GM12878 (cell line): ENCODE results near the gene ABCC9. TPM values are rescaled to one million over a fixed set of nuclear protein-coding genes. Genes with fewer than 3 reads are reported as not detected.

Source experiments
- ATAC-seq: fragments of 200-7000 bp; cut with Tn5 transposase; 3 replicates; pipeline ENCODE4 v1.9.1; 2020; ENCODE audit warnings: mild to moderate bottlenecking, moderate library complexity
- BruUV-seq: library from RNA; stranded (reverse); fragments of 400-500 nt; replicated peaks from 2 replicates; lab custom pipeline; 2021; lab: Mats Ljungman, UMichigan
- CTCF ChIA-PET: fragments of 300-600 bp; sonication (Branson Sonifier 250); formaldehyde crosslinking; extraction: SDS; loops from one replicate; lab custom pipeline; 2021; ENCODE audit warnings: inconsistent platforms; lab: Yijun Ruan, JAX
- POLR2A ChIA-PET: fragments of 350-600 bp; formaldehyde crosslinking; extraction: SDS; loops from one replicate; lab custom pipeline; 2021; ENCODE audit warnings: inconsistent platforms; lab: Charles Lee
- RAD21 ChIA-PET: fragments of 300-600 bp; sonication (Branson Sonifier 250); formaldehyde crosslinking; loops from one replicate; lab custom pipeline; 2023; ENCODE audit warnings: antibody characterized with exemption; ENCODE audit not compliant: unreplicated experiment; lab: Charles Lee
- SMC1A ChIA-PET: fragments of 300-600 bp; sonication (Branson Sonifier 250); formaldehyde crosslinking; loops from one replicate; lab custom pipeline; 2023; ENCODE audit not compliant: unreplicated experiment, uncharacterized antibody; lab: Charles Lee
- DNase-seq: peaks from one replicate; pipeline ENCODE4 v3.0.0-alpha.2; 2011; ENCODE audit warnings: low read depth, low spot score
- FAIRE-seq: peaks from 3 replicates; lab custom pipeline; 2011; peaks lifted over from hg19 to GRCh38; lab: Jason Lieb, UNC
- H2AFZ ChIP-seq: 2 replicates; pipeline ENCODE4 v1.6.0; 2011; ENCODE audit warnings: low read depth, low read length, control low read depth; ENCODE audit not compliant: control insufficient read depth
- H3K27ac ChIP-seq: 2 replicates; pipeline ENCODE4 v1.5.1; 2011; ENCODE audit warnings: control low read depth; ENCODE audit not compliant: control insufficient read depth, insufficient read depth
- H3K27me3 ChIP-seq, 2 experiments: replicated peaks in 1 of 2; 2 replicates each; pipeline versions ENCODE4 v1.6.0 to v1.6.1; 2011; ENCODE audit warnings: low read length in 1 of 2; ENCODE audit not compliant: control insufficient read depth in 2 of 2, insufficient read depth in 2 of 2
- H3K36me3 ChIP-seq, 2 experiments: 2 replicates each; pipeline ENCODE4 v1.5.1; 2011; ENCODE audit warnings: low read length in 1 of 2; ENCODE audit not compliant: control insufficient read depth in 2 of 2, insufficient read depth in 2 of 2
- H3K4me1 ChIP-seq: 2 replicates; pipeline ENCODE4 v1.6.1; 2011; ENCODE audit warnings: mild to moderate bottlenecking, low read length, moderate library complexity, mixed read lengths; ENCODE audit not compliant: control insufficient read depth, insufficient read depth
- H3K4me2 ChIP-seq: 2 replicates; pipeline ENCODE4 v1.6.0; 2011; ENCODE audit warnings: control low read depth; ENCODE audit not compliant: control insufficient read depth, insufficient read depth
- H3K4me3 ChIP-seq: fragments of 200-600 bp; sonication (generic); 2 replicates; pipeline ENCODE4 v1.5.1; 2016
- H3K79me2 ChIP-seq: 2 replicates; pipeline ENCODE4 v1.6.0; 2011; ENCODE audit warnings: low read length; ENCODE audit not compliant: control insufficient read depth, insufficient read depth
- H3K9ac ChIP-seq: 2 replicates; pipeline ENCODE4 v1.8.0; 2011; ENCODE audit warnings: low read length, control low read depth, mixed read lengths; ENCODE audit not compliant: control insufficient read depth, insufficient read depth
- H3K9me3 ChIP-seq: replicated peaks from 3 replicates; pipeline ENCODE4 v1.5.1; 2011; ENCODE audit warnings: mild to moderate bottlenecking, low read length; ENCODE audit not compliant: control insufficient read depth, insufficient read depth
- H4K20me1 ChIP-seq: 2 replicates; pipeline ENCODE4 v1.6.0; 2011; ENCODE audit not compliant: control insufficient read depth, insufficient read depth
- CBX3 ChIP-seq: fragments of 200-600 bp; sonication (generic); IDR thresholded peaks from 2 replicates; pipeline ENCODE4 v1.6.1; 2016; ENCODE audit warnings: low read depth, borderline replicate concordance
- EGR1 ChIP-seq, 2 experiments: IDR thresholded peaks; 1 replicate in 1 of 2; 2 replicates in 1 of 2; pipeline ENCODE4 v1.6.1; 2011 to 2012; ENCODE audit warnings: low read depth in 2 of 2, low read length in 2 of 2, borderline replicate concordance in 1 of 2, mild to moderate bottlenecking in 1 of 2, moderate library complexity in 1 of 2
- IRF5 ChIP-seq: fragments of 450-650 bp; IDR thresholded peaks from 2 replicates; pipeline ENCODE4 v1.6.1; 2017; ENCODE audit warnings: borderline replicate concordance
- MAX ChIP-seq: IDR thresholded peaks from 2 replicates; pipeline ENCODE4 v1.6.1; 2012; ENCODE audit warnings: low read depth, low read length, improper control_type of control experiment
- MEF2A ChIP-seq: IDR thresholded peaks from 2 replicates; pipeline ENCODE4 v1.6.1; 2011; ENCODE audit warnings: low read depth, mild to moderate bottlenecking, low read length, moderate library complexity; ENCODE audit not compliant: insufficient read depth
- MXI1 ChIP-seq: fragments of 150-350 bp; IDR thresholded peaks from 2 replicates; pipeline ENCODE4 v1.6.1; 2011; ENCODE audit warnings: low read depth, mild to moderate bottlenecking, inconsistent platforms, low read length, improper control_type of control experiment
- NR2C2 ChIP-seq: IDR thresholded peaks from 2 replicates; pipeline ENCODE4 v1.6.1; 2011; ENCODE audit warnings: borderline replicate concordance, low read depth; ENCODE audit not compliant: control insufficient read depth, insufficient read length
- POLR2AphosphoS5 ChIP-seq: IDR thresholded peaks from 2 replicates; pipeline ENCODE4 v1.6.1; 2011; ENCODE audit warnings: mild to moderate bottlenecking, low read length, inconsistent platforms
- PRDM15 ChIP-seq: fragments of 450-650 bp; formaldehyde crosslinking; IDR thresholded peaks from 2 replicates; pipeline ENCODE4 v1.4.0; 2020; ENCODE audit warnings: mild to moderate bottlenecking, moderate library complexity
- REST ChIP-seq: IDR thresholded peaks from 2 replicates; pipeline ENCODE4 v1.6.1; 2012; ENCODE audit warnings: mild to moderate bottlenecking, low read depth, low read length
- RFX5 ChIP-seq: IDR thresholded peaks from 2 replicates; pipeline ENCODE4 v1.6.1; 2011; ENCODE audit warnings: low read depth, low read length, improper control_type of control experiment
- SIN3A ChIP-seq: IDR thresholded peaks from 2 replicates; pipeline ENCODE4 v1.6.1; 2012; ENCODE audit warnings: low read depth, low read length, improper control_type of control experiment
- SMARCA5 ChIP-seq: fragments of 450-650 bp; IDR thresholded peaks from 2 replicates; pipeline ENCODE4 v1.6.1; 2017; ENCODE audit warnings: mild to moderate bottlenecking
- SPI1 ChIP-seq: IDR thresholded peaks from 2 replicates; pipeline ENCODE4 v1.6.1; 2011; ENCODE audit warnings: low read depth, mild to moderate bottlenecking, low read length, moderate library complexity, borderline replicate concordance; ENCODE audit not compliant: insufficient read depth
- SREBF2 ChIP-seq: IDR thresholded peaks from 2 replicates; pipeline ENCODE4 v1.6.1; 2012; ENCODE audit warnings: mild to moderate bottlenecking, low read length
- TAF1 ChIP-seq: IDR thresholded peaks from 2 replicates; pipeline ENCODE4 v1.6.1; 2011; ENCODE audit warnings: mild to moderate bottlenecking, low read depth, low read length, borderline replicate concordance
- ZNF384 ChIP-seq: IDR thresholded peaks from 2 replicates; pipeline ENCODE4 v1.6.1; 2012; ENCODE audit warnings: low read depth, mild to moderate bottlenecking, low read length, improper control_type of control experiment, borderline replicate concordance
- in situ Hi-C: fragments of 300-500 bp; cut with MboI; formaldehyde crosslinking; loops from 9 replicates; pipeline ENCODE4 v1.14.3; 2018; ENCODE audit warnings: mixed read lengths
- intact Hi-C: fragments of 100-400 bp; cut with micrococcal nuclease; formaldehyde crosslinking; loops from one replicate; pipeline ENCODE4 v1.14.2; 2022; ENCODE audit not compliant: unreplicated experiment
- polyA plus RNA-seq, 11 experiments: library from polyadenylated mRNA; depleted of rRNA in 4 of 11; unstranded in 6 of 11; stranded (reverse) in 5 of 11; fragments of >200 nt; fragmentation: Nextera tagmentation in 4 of 11; fragmentation: Illumina TruSeq in 1 of 11; extraction: Ambion mirVana in 4 of 11; extraction: Trizol in 1 of 11; gene quantifications; 1 replicate in 1 of 11; 2 replicates in 10 of 11; pipeline versions ENCODE4 v1.2.1 to v1.2.3, GENCODE V29; 2011 to 2016; ENCODE audit warnings: inconsistent platforms in 2 of 11, missing spikeins in 2 of 11, low read depth in 1 of 11
- total RNA-seq, 4 experiments: library from RNA; depleted of rRNA in 3 of 4; stranded (reverse); fragments of >200 nt in 3 of 4; fragmentation: Illumina TruSeq in 1 of 4; extraction: Trizol in 1 of 4; gene quantifications; 2 replicates each; pipeline versions ENCODE4 v1.2.1 to v1.2.3, GENCODE V29; 2013 to 2021

Gene ABCC9
- total and polyA plus RNA-seq, 10 of the 15 experiments (the other 5 are each of a cell fraction or from before 2014, with no cell fraction given): under 0.01 to 0.10 (median 0.04) TPM; not detected in 2

- H3K79me2 ChIP-seq: no peaks in the 10 kb centered on the region
- CTCF ChIA-PET: interaction anchor here (0.6 to 1.0 kb wide), 2 partner anchors 12 to 17 kb away, joined by 4 read pairs; no protein-coding TSS in a partner anchor
- H3K36me3 ChIP-seq: no peaks in the 10 kb centered on the region
- H4K20me1 ChIP-seq: no peaks in the 10 kb centered on the region
- no peaks in the 10 kb centered on the region for H3K4me1 ChIP-seq
- FAIRE-seq (no peak), DNase-seq (no peak), ATAC-seq (no peak)
- intact Hi-C loops (no loop called here), in situ Hi-C loops (no loop called here)
- H3K9ac ChIP-seq: no peak overlapping the region
- H3K27me3 ChIP-seq: no peaks in the 10 kb centered on the region
- RAD21 ChIA-PET: no interaction called here
- no peaks in the 10 kb centered on the region for H3K9me3 ChIP-seq
- SMC1A ChIA-PET: no interaction called here
- no TSS peak for BruUV-seq
- no peak overlapping the region for H3K4me3 ChIP-seq
- H2AFZ ChIP-seq: no peak overlapping the region
- H3K4me2 ChIP-seq: no peak overlapping the region
- POLR2A ChIA-PET: no interaction called here
- no peak overlapping the region for H3K27ac ChIP-seq
- TF ChIP-seq REST (no peak), SPI1 (no peak), SREBF2 (no peak), MAX (no peak), SIN3A (no peak), NR2C2 (no peak), EGR1 (IDR thresholded peaks at IDR 0.05; ENCODE audit: borderline replicate concordance in 1 of 2, low read depth in 2 of 2, low read length in 2 of 2) (no peak), PRDM15 (CRISPR knock-in tag) (no peak), MEF2A (no peak), SMARCA5 (no peak), POLR2AphosphoS5 (no peak), MXI1 (no peak), CBX3 (no peak), RFX5 (no peak), ZNF384 (no peak), IRF5 (no peak), TAF1 (no peak)
Measured at GRCh38 chr12:21973221-21973620, 32.0 kb upstream of the ABCC9 start.
